ENCODE data around the gene PCDHB10. TPM values are rescaled to one million over a fixed set of nuclear protein-coding genes. Genes with fewer than 3 reads are reported as not detected.
A peak's percentile ranks its signal among the peaks of the same experiment; 100 is the strongest.
"Not testable (repeated sequence)": the region's sequence is repeated elsewhere in the genome, so short reads cannot be mapped to it uniquely, and the experiment has no call there.

PCDHB10 gene
- 1 to 10 TPM; 1.0 to 2.2 (median 1.6) TPM for total RNA-seq

DNA sequence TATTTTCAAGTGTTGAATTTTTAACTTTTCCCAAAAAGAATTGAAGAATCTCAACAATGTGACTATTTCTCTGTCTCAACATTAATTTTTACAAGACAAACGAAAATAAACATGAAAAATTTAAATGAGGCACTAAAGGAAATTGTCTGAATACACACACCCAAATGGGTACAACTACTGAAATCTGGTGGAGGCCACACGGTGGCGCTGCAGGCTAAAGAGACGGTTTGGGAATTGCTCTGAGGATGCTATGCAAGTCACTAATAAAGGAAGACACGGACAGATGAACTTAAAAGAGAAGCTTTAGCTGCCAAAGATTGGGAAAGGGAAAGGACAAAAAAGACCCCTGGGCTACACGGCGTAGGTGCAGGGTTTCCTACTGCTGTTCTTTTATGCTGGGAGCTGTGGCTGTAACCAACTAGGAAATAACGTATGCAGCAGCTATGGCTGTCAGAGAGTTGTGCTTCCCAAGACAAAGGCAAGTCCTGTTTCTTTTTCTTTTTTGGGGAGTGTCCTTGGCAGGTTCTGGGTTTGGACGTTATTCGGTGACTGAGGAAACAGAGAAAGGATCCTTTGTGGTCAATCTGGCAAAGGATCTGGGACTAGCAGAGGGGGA lies at the start of gene PCDHB10:
Gene PCDHB10, plus strand, starts transcription at position 244 of the 616 bp plus-strand sequence. Its CDS starts 200 bp downstream, at position 444.
- H3K9me3 ChIP-seq: peaks cover 21 to 70% (median 34%) of the 10 kb centered on the region in 4 donors

DNA sequence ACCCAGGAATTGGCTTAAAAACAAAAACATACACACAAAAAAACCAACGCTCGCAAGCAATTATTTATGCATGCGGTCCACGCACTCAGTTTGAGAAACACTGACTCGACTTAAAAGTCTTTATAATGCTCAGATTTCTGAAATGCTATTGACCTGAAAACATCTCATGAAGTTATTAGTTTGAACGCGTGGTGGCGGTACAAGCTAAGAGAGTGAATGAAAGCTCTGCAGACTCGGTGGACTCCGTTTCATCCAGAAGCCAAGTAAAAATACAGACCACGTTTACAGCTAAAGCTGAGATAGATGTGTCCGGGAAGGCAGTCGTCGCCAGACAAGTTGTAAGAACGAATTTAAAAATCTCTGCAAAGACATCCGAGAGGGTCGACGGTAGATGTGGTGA lies 42.3 kb upstream of the PCDHB10 start, which contains the start of gene PCDHB6:
Gene PCDHB6, plus strand, starts transcription at position 246 of the 400 bp plus-strand sequence. CDS start 201 bp downstream, outside the sequence.
- ATAC-seq (ENCODE audit: low FRiP score in 2 of 2): no peak
- Histone ChIP-seq H3K36me3 (no peaks in the 10 kb centered on the region), H3K27ac (no peak within 1 kb of the TSS), H3K4me3 (peak within 1 kb of the TSS in 1 of 4 donors; percentile 17), H3K9me3 (peaks cover 16 to 43% (median 28%) of the 10 kb centered on the region in 4 donors), H3K27me3 (no peaks in the 10 kb centered on the region), H3K4me1 (no peaks in the 10 kb centered on the region)
- WGBS, 2 donors: 13 to 17% methylated on average over 18 of the region's 18 CpGs
- DNase-seq: no peak
- TF ChIP-seq, protein P1, sequence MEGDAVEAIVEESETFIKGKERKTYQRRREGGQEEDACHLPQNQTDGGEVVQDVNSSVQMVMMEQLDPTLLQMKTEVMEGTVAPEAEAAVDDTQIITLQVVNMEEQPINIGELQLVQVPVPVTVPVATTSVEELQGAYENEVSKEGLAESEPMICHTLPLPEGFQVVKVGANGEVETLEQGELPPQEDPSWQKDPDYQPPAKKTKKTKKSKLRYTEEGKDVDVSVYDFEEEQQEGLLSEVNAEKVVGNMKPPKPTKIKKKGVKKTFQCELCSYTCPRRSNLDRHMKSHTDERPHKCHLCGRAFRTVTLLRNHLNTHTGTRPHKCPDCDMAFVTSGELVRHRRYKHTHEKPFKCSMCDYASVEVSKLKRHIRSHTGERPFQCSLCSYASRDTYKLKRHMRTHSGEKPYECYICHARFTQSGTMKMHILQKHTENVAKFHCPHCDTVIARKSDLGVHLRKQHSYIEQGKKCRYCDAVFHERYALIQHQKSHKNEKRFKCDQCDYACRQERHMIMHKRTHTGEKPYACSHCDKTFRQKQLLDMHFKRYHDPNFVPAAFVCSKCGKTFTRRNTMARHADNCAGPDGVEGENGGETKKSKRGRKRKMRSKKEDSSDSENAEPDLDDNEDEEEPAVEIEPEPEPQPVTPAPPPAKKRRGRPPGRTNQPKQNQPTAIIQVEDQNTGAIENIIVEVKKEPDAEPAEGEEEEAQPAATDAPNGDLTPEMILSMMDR (IDR thresholded peaks at IDR 0.05): peak in 1 of 6 experiments; percentile 12
- TF ChIP-seq POLR2A (IDR thresholded peaks at IDR 0.05) (no peak), POLR2AphosphoS5 (IDR thresholded peaks at IDR 0.05) (no peak)

More for the DNA sequence above, at the start of gene PCDHB10:
- Histone ChIP-seq H3K27ac (no peak within 1 kb of the TSS), H3K4me1 (no peaks in the 10 kb centered on the region), H3K36me3 (no peaks in the 10 kb centered on the region), H3K27me3 (no peaks in the 10 kb centered on the region), H3K4me3 (no peak within 1 kb of the TSS)
- DNase-seq (no peak), ATAC-seq (ENCODE audit: low FRiP score in 2 of 2) (no peak)
- WGBS, 2 donors: 7 to 12% methylated on average over 8 to 10 of the region's 10 CpGs
- TF ChIP-seq, protein P1 (IDR thresholded peaks at IDR 0.05): peak in 2 of 6 experiments; percentile 8 to 20
- TF ChIP-seq POLR2AphosphoS5 (IDR thresholded peaks at IDR 0.05): no peak

DNA sequence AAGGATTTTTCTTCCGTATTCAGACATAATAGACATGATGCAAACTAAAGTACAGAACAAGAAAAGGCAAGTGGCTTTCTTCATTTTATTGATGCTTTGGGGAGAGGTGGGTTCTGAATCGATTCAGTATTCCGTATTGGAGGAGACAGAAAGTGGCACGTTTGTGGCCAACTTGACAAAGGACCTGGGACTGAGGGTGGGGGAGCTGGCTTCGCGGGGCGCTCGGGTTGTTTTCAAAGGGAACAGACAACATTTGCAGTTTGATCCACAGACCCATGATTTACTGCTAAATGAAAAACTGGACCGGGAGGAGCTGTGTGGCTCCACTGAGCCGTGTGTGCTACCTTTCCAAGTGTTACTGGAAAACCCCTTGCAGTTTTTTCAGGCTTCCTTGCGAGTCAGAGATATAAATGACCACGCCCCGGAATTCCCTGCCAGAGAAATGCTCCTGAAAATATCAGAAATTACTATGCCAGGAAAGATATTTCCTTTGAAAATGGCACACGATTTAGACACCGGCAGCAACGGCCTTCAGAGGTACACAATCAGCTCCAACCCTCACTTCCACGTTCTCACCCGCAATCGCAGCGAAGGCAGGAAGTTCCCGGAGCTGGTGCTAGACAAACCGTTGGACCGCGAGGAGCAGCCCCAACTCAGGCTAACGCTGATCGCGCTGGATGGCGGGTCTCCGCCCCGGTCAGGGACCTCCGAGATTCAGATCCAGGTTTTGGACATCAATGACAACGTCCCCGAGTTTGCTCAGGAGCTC lies 41.7 kb upstream of the PCDHB10 start:
- Histone ChIP-seq H3K4me1 (no peaks in the 10 kb centered on the region), H3K36me3 (no peaks in the 10 kb centered on the region), H3K4me3 (peak overlapping the region in 1 of 4 donors; percentile 17), H3K9me3 (peaks cover 16 to 46% (median 31%) of the 10 kb centered on the region in 4 donors), H3K27ac (no peak overlapping the region), H3K27me3 (no peaks in the 10 kb centered on the region)
- TF ChIP-seq POLR2A (IDR thresholded peaks at IDR 0.05) (no peak), EP300 (IDR thresholded peaks at IDR 0.05) (no peak), POLR2AphosphoS5 (IDR thresholded peaks at IDR 0.05) (no peak)
- TF ChIP-seq, protein P1 (IDR thresholded peaks at IDR 0.05): no peak
- ATAC-seq (ENCODE audit: low FRiP score in 2 of 2) (no peak), DNase-seq (peak in 1 of 2 donors; percentile 47)
- WGBS, 2 donors: 29 to 41% methylated on average over 24 to 33 of the region's 33 CpGs

DNA sequence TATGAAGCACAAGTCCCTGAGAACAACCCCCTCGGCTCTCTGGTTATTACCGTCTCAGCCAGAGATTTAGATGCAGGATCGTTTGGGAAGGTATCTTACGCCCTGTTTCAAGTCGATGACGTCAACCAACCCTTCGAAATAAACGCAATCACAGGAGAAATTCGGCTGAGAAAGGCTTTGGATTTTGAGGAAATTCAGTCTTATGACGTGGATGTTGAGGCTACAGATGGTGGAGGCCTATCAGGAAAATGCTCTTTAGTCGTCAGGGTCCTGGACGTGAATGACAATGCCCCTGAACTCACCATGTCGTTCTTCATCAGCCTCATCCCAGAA lies 41.2 kb upstream of the PCDHB10 start:
- no peaks in the 10 kb centered on the region for H3K36me3 ChIP-seq
- H3K27ac ChIP-seq: no peak overlapping the region
- H3K9me3 ChIP-seq: peaks cover 16 to 46% (median 35%) of the 10 kb centered on the region in 4 donors
- ATAC-seq (ENCODE audit: low FRiP score in 2 of 2) (no peak), DNase-seq (no peak)
- no peak for TF ChIP-seq POLR2AphosphoS5 (IDR thresholded peaks at IDR 0.05)
- TF ChIP-seq EP300 (IDR thresholded peaks at IDR 0.05): no peak
- TF ChIP-seq POLR2A (IDR thresholded peaks at IDR 0.05): no peak
- TF ChIP-seq, protein P1 (IDR thresholded peaks at IDR 0.05): no peak
- WGBS, 2 donors: 34 to 42% methylated on average over 13 of the region's 13 CpGs
- no peaks in the 10 kb centered on the region for H3K4me1 ChIP-seq
- no peak overlapping the region for H3K4me3 ChIP-seq
- H3K27me3 ChIP-seq: no peaks in the 10 kb centered on the region

DNA sequence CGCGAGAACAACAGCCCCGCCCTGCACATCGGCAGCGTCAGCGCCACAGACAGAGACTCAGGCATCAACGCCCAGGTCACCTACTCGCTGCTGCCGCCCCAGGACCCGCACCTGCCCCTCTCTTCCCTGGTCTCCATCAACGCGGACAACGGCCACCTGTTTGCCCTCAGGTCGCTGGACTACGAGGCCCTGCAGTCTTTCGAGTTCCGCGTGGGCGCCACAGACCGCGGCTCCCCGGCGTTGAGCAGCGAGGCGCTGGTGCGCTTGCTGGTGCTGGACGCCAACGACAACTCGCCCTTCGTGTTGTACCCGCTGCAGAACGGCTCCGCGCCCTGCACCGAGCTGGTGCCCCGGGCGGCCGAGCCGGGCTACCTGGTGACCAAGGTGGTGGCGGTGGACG lies 40.5 kb upstream of the PCDHB10 start:
- WGBS, 2 donors: 48% methylated on average over 26 of the region's 41 CpGs; no CpG with 5 or more reads in 1 of the 2 donors
- H3K36me3 ChIP-seq; H3K4me1 ChIP-seq; ATAC-seq (ENCODE audit: low FRiP score in 2 of 2); H3K4me3 ChIP-seq; H3K27ac ChIP-seq; H3K27me3 ChIP-seq: not testable (repeated sequence)
- peak in 1 of 2 donors; percentile 63 for DNase-seq
- peaks cover 16 to 49% (median 41%) of the 10 kb centered on the region in 4 donors for H3K9me3 ChIP-seq

DNA sequence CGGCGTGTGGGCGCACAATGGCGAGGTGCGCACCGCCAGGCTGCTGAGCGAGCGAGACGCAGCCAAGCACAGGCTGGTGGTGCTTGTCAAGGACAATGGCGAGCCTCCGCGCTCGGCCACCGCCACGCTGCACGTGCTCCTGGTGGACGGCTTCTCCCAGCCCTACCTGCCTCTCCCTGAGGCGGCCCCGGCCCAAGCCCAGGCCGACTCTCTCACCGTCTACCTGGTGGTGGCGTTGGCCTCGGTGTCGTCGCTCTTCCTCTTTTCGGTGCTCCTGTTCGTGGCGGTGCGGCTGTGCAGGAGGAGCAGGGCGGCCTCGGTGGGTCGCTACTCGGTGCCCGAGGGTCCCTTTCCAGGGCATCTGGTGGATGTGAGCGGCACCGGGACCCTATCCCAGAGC lies 40.1 kb upstream of the PCDHB10 start:
- not testable (repeated sequence) for H3K4me1 ChIP-seq; ATAC-seq (ENCODE audit: low FRiP score in 2 of 2); H3K4me3 ChIP-seq; H3K36me3 ChIP-seq; H3K27ac ChIP-seq; H3K27me3 ChIP-seq
- peak in 1 of 2 donors; percentile 67 for DNase-seq
- 25 to 37% methylated on average over 2 to 5 of the region's 36 CpGs for WGBS, 2 donors
- peaks cover 18 to 54% (median 45%) of the 10 kb centered on the region in 4 donors for H3K9me3 ChIP-seq

Data from upper lobe of left lung (tissue), 6 donors.